Urinary bladder (tissue), 4 donors: ENCODE data around the gene RNF213. TPM values are rescaled to one million over a fixed set of nuclear protein-coding genes. Genes with fewer than 3 reads are reported as not detected.
"Not testable (repeated sequence)": the region's sequence is repeated elsewhere in the genome, so short reads cannot be mapped to it uniquely, and the experiment has no call there.

Experiments used
- DNase-seq: peaks from one replicate; pipeline ENCODE4 v3.0.0-alpha.2; 2015; ENCODE audit errors: extremely low spot score
- H3K27ac ChIP-seq: one replicate; pipeline ENCODE4 v1.5.1; 2013; ENCODE audit warnings: low read depth, mild to moderate bottlenecking, moderate library complexity
- H3K36me3 ChIP-seq: one replicate; pipeline ENCODE4 v1.6.1; 2013; ENCODE audit warnings: mild to moderate bottlenecking, moderate library complexity; ENCODE audit not compliant: insufficient read depth
- H3K4me1 ChIP-seq: one replicate; pipeline ENCODE4 v1.6.1; 2013; ENCODE audit warnings: mild to moderate bottlenecking, moderate library complexity; ENCODE audit not compliant: insufficient read depth
- H3K4me3 ChIP-seq: one replicate; pipeline ENCODE4 v1.5.1; 2013; ENCODE audit warnings: low read depth, low read length
- WGBS: extraction: QIAGEN DNeasy Blood & Tissue Kit; methylation state at CpG from one replicate; pipeline ENCODE4 v1.1.7; 2013; 5-methylcytosine and 5-hydroxymethylcytosine counted together
- polyA plus RNA-seq: library from polyadenylated mRNA; stranded (reverse); fragments of 200-250 nt; gene quantifications from one replicate; pipeline ENCODE4 v1.2.3, GENCODE V29; 2013
- total RNA-seq: library from RNA; depleted of rRNA; stranded (reverse); fragments of >200 nt; gene quantifications from one replicate; pipeline ENCODE4 v1.2.3, GENCODE V29; 2014
- donor health status: healthy with polysubstance abuse.
- donor health status: healthy.

The RNF213 gene
- total and polyA plus RNA-seq, 2 donors: 37.2 to 81.5 TPM

- H3K4me1 ChIP-seq: no peaks in the 10 kb centered on the region
- H3K4me3 ChIP-seq: no peak overlapping the region
- no peak for DNase-seq
- WGBS: 66% methylated on average over 16 of the region's 16 CpGs
- no peak overlapping the region for H3K27ac ChIP-seq
- peaks cover 4% of the 10 kb centered on the region for H3K36me3 ChIP-seq
Measured at GRCh38 chr17:80308692-80309517, 48.3 kb downstream of the RNF213 start.

- DNase-seq: no peak
- no peak overlapping the region for H3K4me3 ChIP-seq
- H3K27ac ChIP-seq: no peak overlapping the region
- 93% methylated on average over 22 of the region's 22 CpGs for WGBS
- peaks cover 4% of the 10 kb centered on the region for H3K36me3 ChIP-seq
- no peaks in the 10 kb centered on the region for H3K4me1 ChIP-seq
Measured at GRCh38 chr17:80311216-80311827, 50.7 kb downstream of the RNF213 start.

- H3K4me3 ChIP-seq: no peak overlapping the region
- H3K27ac ChIP-seq: no peak overlapping the region
- no peaks in the 10 kb centered on the region for H3K4me1 ChIP-seq
- peaks cover 7% of the 10 kb centered on the region for H3K36me3 ChIP-seq
- no peak for DNase-seq
- 94% methylated on average over 12 of the region's 12 CpGs for WGBS
Measured at GRCh38 chr17:80312621-80313135, 52.0 kb downstream of the RNF213 start.

- Histone ChIP-seq H3K27ac (no peak overlapping the region), H3K36me3 (peaks cover 12% of the 10 kb centered on the region), H3K4me3 (no peak overlapping the region), H3K4me1 (no peaks in the 10 kb centered on the region)
- 99% methylated on average over 6 of the region's 6 CpGs for WGBS
- no peak for DNase-seq
Measured at GRCh38 chr17:80313160-80313829, 52.6 kb downstream of the RNF213 start.

- H3K27ac ChIP-seq: not testable (repeated sequence)
- WGBS: 100% methylated on average over 1 of the region's 1 CpG
- peaks cover 12% of the 10 kb centered on the region for H3K36me3 ChIP-seq
Measured at GRCh38 chr17:80313946-80314345, 53.3 kb downstream of the RNF213 start.

GRCh38 chr17:80315517-80316182 lies 55.0 kb downstream of the RNF213 start:
- H3K4me1 ChIP-seq: no peaks in the 10 kb centered on the region
- H3K36me3 ChIP-seq: peaks cover 9% of the 10 kb centered on the region
- no peak overlapping the region for H3K27ac ChIP-seq
- no peak for DNase-seq
- no peak overlapping the region for H3K4me3 ChIP-seq
- 100% methylated on average over 1 of the region's 2 CpGs for WGBS

More at GRCh38 chr17:80313946-80314345, 53.3 kb downstream of the RNF213 start:
- not testable (repeated sequence) for DNase-seq, H3K4me3 ChIP-seq, H3K4me1 ChIP-seq

- Histone ChIP-seq H3K4me3 (no peak overlapping the region), H3K4me1 (no peaks in the 10 kb centered on the region), H3K27ac (no peak overlapping the region), H3K36me3 (peaks cover 9% of the 10 kb centered on the region)
- 65% methylated on average over 10 of the region's 10 CpGs for WGBS
- no peak for DNase-seq
Measured at GRCh38 chr17:80316431-80316830, 55.8 kb downstream of the RNF213 start.

GRCh38 chr17:80316927-80317705 lies 56.5 kb downstream of the RNF213 start:
- H3K4me3 ChIP-seq: no peak overlapping the region
- no peak overlapping the region for H3K27ac ChIP-seq
- no peak for DNase-seq
- H3K4me1 ChIP-seq: no peaks in the 10 kb centered on the region
- 83% methylated on average over 26 of the region's 26 CpGs for WGBS
- H3K36me3 ChIP-seq: peaks cover 9% of the 10 kb centered on the region

- no peaks in the 10 kb centered on the region for H3K4me1 ChIP-seq
- 87% methylated on average over 5 of the region's 5 CpGs for WGBS
- no peak overlapping the region for H3K4me3 ChIP-seq
- no peak for DNase-seq
- H3K36me3 ChIP-seq: peaks cover 9% of the 10 kb centered on the region
- H3K27ac ChIP-seq: no peak overlapping the region
Measured at GRCh38 chr17:80317706-80317980, 57.0 kb downstream of the RNF213 start.

GRCh38 chr17:80318166-80318565 lies 57.5 kb downstream of the RNF213 start:
- 95% methylated on average over 6 of the region's 6 CpGs for WGBS
- Histone ChIP-seq H3K36me3 (peaks cover 9% of the 10 kb centered on the region), H3K4me3 (no peak overlapping the region), H3K27ac (no peak overlapping the region), H3K4me1 (no peaks in the 10 kb centered on the region)
- no peak for DNase-seq

- H3K4me1 ChIP-seq: no peaks in the 10 kb centered on the region
- H3K36me3 ChIP-seq: peaks cover 9% of the 10 kb centered on the region
- no peak overlapping the region for H3K27ac ChIP-seq
- 87% methylated on average over 22 of the region's 22 CpGs for WGBS
- no peak overlapping the region for H3K4me3 ChIP-seq
- DNase-seq: no peak
Measured at GRCh38 chr17:80319262-80319998, 58.8 kb downstream of the RNF213 start.

- no peak for DNase-seq
- Histone ChIP-seq H3K4me1 (no peaks in the 10 kb centered on the region), H3K27ac (no peak overlapping the region), H3K4me3 (no peak overlapping the region), H3K36me3 (peaks cover 9% of the 10 kb centered on the region)
- WGBS: 83% methylated on average over 4 of the region's 4 CpGs
Measured at GRCh38 chr17:80319999-80320344, 59.3 kb downstream of the RNF213 start.
